K562 (cell line): ENCODE measurements around the gene MAPK1IP1L. TPM values are rescaled to one million over a fixed set of nuclear protein-coding genes. Genes with fewer than 3 reads are reported as not detected.

Experiments
- AFF4 ChIP-seq: sonication (generic); formaldehyde crosslinking; IDR thresholded peaks from 2 replicates; pipeline ENCODE4 v1.8.0; 2023; ENCODE audit warnings: mild to moderate bottlenecking, missing genetic modification reagents
- EHMT2 ChIP-seq: fragments of 450-650 bp; IDR thresholded peaks from 2 replicates; pipeline ENCODE4 v1.6.1; 2018; ENCODE audit warnings: antibody characterized with exemption
- HLTF ChIP-seq: fragments of 450-650 bp; IDR thresholded peaks from 2 replicates; pipeline ENCODE4 v1.6.1; 2016
- IRF9 ChIP-seq: fragments of 450-650 bp; IDR thresholded peaks from 2 replicates; pipeline ENCODE4 v1.6.1; 2016; ENCODE audit warnings: missing biosample characterization, missing genetic modification characterization
- MXD1 ChIP-seq: fragments of 250-450 bp; sonication (Bioruptor Pico); IDR thresholded peaks from 2 replicates; pipeline ENCODE4 v1.8.0; 2021; ENCODE audit warnings: borderline replicate concordance, mild to moderate bottlenecking, moderate library complexity; ENCODE audit not compliant: poor library complexity, severe bottlenecking
- RCOR1 ChIP-seq, 2 experiments: IDR thresholded peaks; 2 replicates each; pipeline ENCODE4 v1.6.1; 2012; ENCODE audit warnings: low read depth in 2 of 2, low read length in 2 of 2, borderline replicate concordance in 1 of 2, improper control_type of control experiment in 1 of 2
- SMARCA4 ChIP-seq: fragments of 450-650 bp; IDR thresholded peaks from 2 replicates; pipeline ENCODE4 v1.6.1; 2016
- USF1 ChIP-seq: sonication (generic); formaldehyde crosslinking; IDR thresholded peaks from 2 replicates; pipeline ENCODE4 v1.9.0; 2022; ENCODE audit warnings: mild to moderate bottlenecking, missing genetic modification reagents
- ZNF146 ChIP-seq: IDR thresholded peaks from one replicate; pipeline ENCODE4 v1.6.1; 2018; ENCODE audit warnings: missing compliant biosample characterization; ENCODE audit not compliant: unreplicated experiment
- polyA plus RNA-seq, 8 experiments: library from polyadenylated mRNA; depleted of rRNA in 4 of 8; stranded (reverse) in 5 of 8; unstranded in 3 of 8; fragments of >200 nt; fragmentation: Nextera tagmentation in 2 of 8; fragmentation: Illumina TruSeq in 1 of 8; extraction: Ambion mirVana in 2 of 8; extraction: Trizol in 1 of 8; gene quantifications; 2 replicates each; pipeline versions ENCODE4 v1.2.1 to v1.2.3, GENCODE V29; 2011 to 2014; ENCODE audit warnings: inconsistent platforms in 1 of 8, missing spikeins in 1 of 8
- total RNA-seq, 7 experiments: library from RNA; depleted of rRNA in 6 of 7; stranded (reverse); fragments of >200 nt in 6 of 7; fragmentation: Illumina TruSeq in 2 of 7; extraction: Trizol in 2 of 7; gene quantifications; 2 replicates each; pipeline versions ENCODE4 v1.2.1 to v1.2.3, GENCODE V29; 2011 to 2021; ENCODE audit warnings: low replicate concordance in 1 of 7

MAPK1IP1L gene
- total and polyA plus RNA-seq, 9 of the 15 experiments (the other 6 are each of a cell fraction or from before 2014, with no cell fraction given) = 32.7 to 99.4 (median 49.8) TPM

GRCh38 chr14:55074662-55075061 lies 23.2 kb downstream of the MAPK1IP1L start (continued):
- TF ChIP-seq HLTF (no peak), SMARCA4 (no peak), ZNF146 (CRISPR knock-in tag) (no peak), USF1 (CRISPR knock-in tag) (no peak), RCOR1 (IDR thresholded peaks at IDR 0.05; ENCODE audit: borderline replicate concordance in 1 of 2, low read depth in 2 of 2, low read length in 2 of 2) (no peak), IRF9 (no peak), AFF4 (no peak), EHMT2 (no peak), MXD1 (CRISPR knock-in tag) (no peak)
